T-helper 1 cell treated with Interleukin-12 subunit alpha and Interleukin-12 subunit beta and Interleukin-4 antibody, amounts not matched to agents 30 μg/mL and 1 μg/mL, for 36 hours (primary cell): ENCODE data around the gene EPS8.

ENCODE experiments used
- H3K27ac Mint-ChIP-seq: one replicate; pipeline ENCODE4 v1.8.0; 2021; ENCODE audit warnings: mild to moderate bottlenecking, mixed read lengths
- H3K27me3 Mint-ChIP-seq: one replicate; pipeline ENCODE4 v1.8.0; 2021; ENCODE audit warnings: low read depth, mixed read lengths
- H3K36me3 Mint-ChIP-seq: one replicate; pipeline ENCODE4 v1.8.0; 2021; ENCODE audit warnings: low read depth, mixed read lengths
- H3K4me1 Mint-ChIP-seq: one replicate; pipeline ENCODE4 v1.8.0; 2021; ENCODE audit warnings: low read depth, mixed read lengths
- H3K4me3 Mint-ChIP-seq: one replicate; pipeline ENCODE4 v1.8.0; 2021; ENCODE audit warnings: mild to moderate bottlenecking, moderate library complexity, mixed read lengths
- H3K9me3 Mint-ChIP-seq: one replicate; pipeline ENCODE4 v1.8.0; 2021; ENCODE audit warnings: mixed read lengths

EPS8 gene

DNA sequence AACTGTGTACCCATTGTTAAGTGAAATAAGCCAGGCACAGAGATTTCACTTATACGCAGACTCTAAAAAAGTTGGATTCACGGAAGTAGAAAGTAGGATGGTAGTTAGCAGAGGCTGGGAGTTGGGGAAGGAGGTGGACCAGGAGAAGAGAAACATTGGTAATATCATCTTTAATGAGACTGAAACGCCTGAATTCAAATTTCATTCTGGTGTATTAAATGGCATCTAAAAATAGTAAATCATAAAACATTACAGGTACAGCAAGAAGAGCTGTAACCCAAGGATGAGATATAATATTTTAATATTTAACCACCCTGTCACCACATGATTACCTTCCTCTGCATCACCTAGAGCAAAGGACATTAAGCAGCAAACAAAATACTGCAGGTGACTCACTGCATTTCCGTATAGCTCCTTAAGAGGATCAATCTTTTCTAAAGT lies 99.4 kb downstream of the EPS8 start:
- H3K27me3 Mint-ChIP-seq = peaks cover 22% of the 10 kb centered on the region
- no peak overlapping the region for H3K27ac Mint-ChIP-seq
- H3K4me3 Mint-ChIP-seq = no peak overlapping the region
- no peaks in the 10 kb centered on the region for H3K9me3 Mint-ChIP-seq
- H3K4me1 Mint-ChIP-seq = peaks cover 5% of the 10 kb centered on the region
- no peaks in the 10 kb centered on the region for H3K36me3 Mint-ChIP-seq

GRCh38 chr12:15688838-15689625 lies 100.2 kb downstream of the EPS8 start:
- Mint-ChIP-seq H3K4me3 (no peak overlapping the region), H3K4me1 (peaks cover 5% of the 10 kb centered on the region), H3K27me3 (peaks cover 29% of the 10 kb centered on the region), H3K27ac (no peak overlapping the region), H3K36me3 (no peaks in the 10 kb centered on the region), H3K9me3 (no peaks in the 10 kb centered on the region)

- Mint-ChIP-seq H3K4me3 (no peak overlapping the region), H3K4me1 (peaks cover 5% of the 10 kb centered on the region), H3K9me3 (no peaks in the 10 kb centered on the region), H3K36me3 (no peaks in the 10 kb centered on the region), H3K27me3 (peaks cover 34% of the 10 kb centered on the region), H3K27ac (no peak overlapping the region)
Measured at GRCh38 chr12:15688202-15688736, 100.9 kb downstream of the EPS8 start.

- Mint-ChIP-seq H3K4me3 (no peak overlapping the region), H3K9me3 (no peaks in the 10 kb centered on the region), H3K4me1 (peaks cover 5% of the 10 kb centered on the region), H3K27me3 (peaks cover 35% of the 10 kb centered on the region), H3K36me3 (no peaks in the 10 kb centered on the region), H3K27ac (no peak overlapping the region)
Measured at GRCh38 chr12:15687583-15687982, 101.6 kb downstream of the EPS8 start.

DNA sequence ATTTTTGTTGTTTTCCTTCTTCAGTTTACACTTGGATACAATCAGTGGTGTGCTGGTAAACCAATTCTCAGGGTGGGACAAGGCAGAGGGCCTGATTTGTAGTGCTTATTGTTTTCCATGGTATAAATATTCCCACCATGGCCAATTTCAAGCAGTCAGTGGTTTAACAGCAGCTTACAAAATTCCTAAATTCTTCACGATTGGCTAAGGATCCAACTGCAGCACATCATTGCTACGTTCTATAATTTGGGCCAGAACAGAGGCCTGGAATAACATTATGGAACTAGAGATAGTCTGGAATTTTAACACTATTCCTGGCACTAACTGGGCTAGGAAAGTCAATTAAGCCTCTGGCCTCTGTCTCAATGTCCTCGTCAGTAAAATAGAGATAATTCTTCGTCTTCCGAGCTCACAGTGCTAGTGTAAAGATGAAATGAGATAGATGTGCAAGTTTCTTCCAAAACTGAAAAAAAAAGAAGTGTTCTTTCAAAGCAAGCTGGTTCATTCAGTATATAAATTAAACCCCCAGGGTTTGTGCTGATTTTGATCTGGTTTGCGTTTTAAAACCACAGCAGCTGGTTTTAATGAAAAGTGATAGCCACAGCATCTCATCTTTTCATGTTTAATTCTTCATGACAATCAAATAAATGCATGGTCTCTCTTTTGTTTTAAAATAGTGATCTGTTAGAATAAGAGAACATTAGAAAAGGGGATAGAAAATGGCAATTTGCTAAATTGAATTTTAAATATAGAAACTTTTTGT lies 104.1 kb downstream of the EPS8 start:
- no peaks in the 10 kb centered on the region for H3K36me3 Mint-ChIP-seq
- no peaks in the 10 kb centered on the region for H3K9me3 Mint-ChIP-seq
- no peak overlapping the region for H3K4me3 Mint-ChIP-seq
- no peak overlapping the region for H3K27ac Mint-ChIP-seq
- peaks cover 23% of the 10 kb centered on the region for H3K27me3 Mint-ChIP-seq
- peaks cover 5% of the 10 kb centered on the region for H3K4me1 Mint-ChIP-seq

DNA sequence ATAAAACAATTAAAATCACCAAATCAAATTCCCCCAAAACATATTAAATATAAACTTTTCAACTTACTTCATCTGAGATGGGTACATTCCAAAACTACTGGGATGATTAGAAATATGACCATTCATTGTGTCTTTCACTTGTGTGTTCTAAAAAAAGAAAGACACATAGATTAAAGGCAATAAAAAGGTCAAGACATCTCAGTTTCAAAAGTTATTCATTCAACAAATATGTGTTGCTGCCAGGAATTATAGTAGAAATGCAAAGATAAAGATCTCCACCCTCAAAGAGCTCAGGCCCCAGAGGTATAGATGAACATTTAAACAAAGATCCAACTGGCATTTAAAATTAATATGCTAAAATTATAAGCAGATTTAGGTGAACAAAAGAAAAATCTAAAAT lies 106.4 kb downstream of the EPS8 start:
- no peaks in the 10 kb centered on the region for H3K36me3 Mint-ChIP-seq
- no peaks in the 10 kb centered on the region for H3K9me3 Mint-ChIP-seq
- peaks cover 23% of the 10 kb centered on the region for H3K27me3 Mint-ChIP-seq
- H3K4me3 Mint-ChIP-seq = no peak overlapping the region
- H3K4me1 Mint-ChIP-seq = peaks cover under 1% of the 10 kb centered on the region
- no peak overlapping the region for H3K27ac Mint-ChIP-seq

DNA sequence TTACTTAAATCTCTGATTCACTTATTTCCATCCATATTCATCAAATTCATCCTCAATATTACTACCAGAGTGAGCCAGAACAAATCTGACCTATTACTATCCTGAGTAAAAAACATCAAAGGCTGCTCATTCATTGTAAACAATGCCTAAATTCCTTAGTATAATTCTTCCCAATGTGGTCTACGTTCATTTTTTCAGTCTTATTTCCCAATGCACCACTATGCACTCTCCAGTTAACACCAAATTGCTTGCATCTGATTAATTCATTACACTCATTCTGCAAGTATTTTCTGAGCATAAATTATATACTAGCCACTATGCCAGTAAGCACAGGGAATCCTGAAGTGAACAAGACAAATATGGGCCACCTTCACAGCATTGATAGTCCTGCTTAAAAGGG lies 110.0 kb downstream of the EPS8 start:
- Mint-ChIP-seq H3K27me3 (peaks cover 7% of the 10 kb centered on the region), H3K4me1 (no peaks in the 10 kb centered on the region), H3K4me3 (no peak overlapping the region), H3K27ac (no peak overlapping the region), H3K36me3 (no peaks in the 10 kb centered on the region), H3K9me3 (no peaks in the 10 kb centered on the region)

- Mint-ChIP-seq H3K9me3 (no peaks in the 10 kb centered on the region), H3K4me1 (no peaks in the 10 kb centered on the region), H3K27ac (no peak overlapping the region), H3K27me3 (no peaks in the 10 kb centered on the region), H3K36me3 (no peaks in the 10 kb centered on the region), H3K4me3 (no peak overlapping the region)
Measured at GRCh38 chr12:15677726-15678201, 111.4 kb downstream of the EPS8 start.

GRCh38 chr12:15677228-15677627 lies 112.0 kb downstream of the EPS8 start:
- Mint-ChIP-seq H3K4me3 (no peak overlapping the region), H3K27ac (no peak overlapping the region), H3K4me1 (no peaks in the 10 kb centered on the region), H3K27me3 (no peaks in the 10 kb centered on the region), H3K36me3 (no peaks in the 10 kb centered on the region), H3K9me3 (no peaks in the 10 kb centered on the region)

DNA sequence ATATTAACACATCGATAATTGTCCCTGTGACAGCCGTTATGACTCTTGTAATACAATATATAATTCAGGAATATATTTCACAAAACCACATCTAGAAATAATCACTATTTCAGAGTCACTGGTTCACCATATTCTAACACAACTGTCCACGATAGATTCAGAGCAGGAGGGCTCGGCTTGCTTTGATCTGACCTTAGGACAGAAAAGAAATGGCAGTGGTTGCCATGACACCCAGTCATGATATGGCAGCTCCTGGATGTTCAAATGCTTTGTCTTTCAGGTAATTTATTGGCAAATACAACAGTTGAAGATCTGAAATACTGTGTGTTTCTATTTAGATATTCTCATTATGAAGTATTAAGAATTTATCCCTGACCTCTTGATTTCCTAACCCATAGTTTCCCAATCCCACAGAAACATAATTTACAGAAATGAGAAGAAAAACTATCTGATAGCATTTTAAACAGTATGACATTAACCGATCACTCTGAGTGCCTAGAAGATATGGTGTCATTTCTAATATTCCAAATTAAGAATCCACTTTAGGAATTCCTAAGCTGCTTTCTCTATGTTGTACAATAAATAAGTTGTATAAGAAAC lies 116.4 kb downstream of the EPS8 start:
- H3K36me3 Mint-ChIP-seq = no peaks in the 10 kb centered on the region
- no peaks in the 10 kb centered on the region for H3K4me1 Mint-ChIP-seq
- H3K4me3 Mint-ChIP-seq = no peak overlapping the region
- no peaks in the 10 kb centered on the region for H3K9me3 Mint-ChIP-seq
- H3K27me3 Mint-ChIP-seq = peaks cover 4% of the 10 kb centered on the region
- no peak overlapping the region for H3K27ac Mint-ChIP-seq

DNA sequence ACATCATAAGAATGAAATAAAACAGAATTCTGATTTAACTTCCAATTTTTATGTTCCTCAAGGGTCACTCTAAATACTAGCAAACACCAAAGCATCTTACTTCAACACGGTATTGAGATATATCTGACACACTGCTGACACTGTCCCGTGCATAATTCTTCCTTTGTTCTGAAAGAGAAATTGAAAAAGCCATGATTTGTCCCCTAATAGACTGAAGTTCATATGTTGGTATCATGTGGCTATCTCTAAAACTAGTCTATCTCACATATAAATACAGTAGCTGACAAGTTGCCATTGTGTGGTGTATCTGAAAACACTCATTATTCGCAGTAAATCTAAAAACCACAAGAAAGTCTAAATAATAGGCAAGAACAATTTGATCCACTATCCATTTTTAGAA lies 118.4 kb downstream of the EPS8 start:
- Mint-ChIP-seq H3K9me3 (no peaks in the 10 kb centered on the region), H3K27ac (no peak overlapping the region), H3K36me3 (no peaks in the 10 kb centered on the region), H3K4me3 (no peak overlapping the region), H3K4me1 (no peaks in the 10 kb centered on the region), H3K27me3 (peaks cover 4% of the 10 kb centered on the region)

DNA sequence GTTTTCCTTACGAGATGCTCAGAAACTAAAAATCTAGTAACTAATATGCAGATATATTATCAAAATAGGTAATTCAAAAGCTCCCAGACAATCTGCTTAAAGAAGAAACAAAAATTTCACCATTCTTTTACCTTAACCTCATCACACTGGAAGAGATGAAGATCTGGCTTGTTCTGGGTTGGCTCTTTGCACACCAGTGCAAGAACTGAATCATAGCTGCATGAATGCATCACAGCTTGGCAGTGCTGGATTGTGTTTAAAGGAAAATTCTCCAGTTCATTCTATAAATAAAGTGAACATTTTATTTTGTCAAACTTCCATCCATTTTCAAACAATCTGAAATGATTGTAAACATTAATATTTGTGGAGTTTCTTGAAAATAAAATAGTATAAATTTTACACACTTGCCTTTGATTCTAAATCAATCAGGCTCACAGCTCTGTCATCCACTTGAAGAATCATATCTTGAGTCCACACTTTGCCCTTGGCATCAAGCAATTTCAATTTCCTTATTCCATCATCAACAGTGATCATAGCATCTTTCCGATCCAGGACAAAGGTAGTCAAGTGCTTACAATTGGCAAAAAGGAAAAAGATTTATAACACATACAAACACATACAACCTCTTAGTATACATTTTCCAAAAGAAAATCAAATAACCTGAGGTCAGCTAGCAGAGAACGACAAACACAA lies 119.8 kb downstream of the EPS8 start:
- peaks cover 4% of the 10 kb centered on the region for H3K27me3 Mint-ChIP-seq
- H3K36me3 Mint-ChIP-seq = no peaks in the 10 kb centered on the region
- no peaks in the 10 kb centered on the region for H3K9me3 Mint-ChIP-seq
- no peak overlapping the region for H3K27ac Mint-ChIP-seq
- H3K4me1 Mint-ChIP-seq = no peaks in the 10 kb centered on the region
- no peak overlapping the region for H3K4me3 Mint-ChIP-seq

DNA sequence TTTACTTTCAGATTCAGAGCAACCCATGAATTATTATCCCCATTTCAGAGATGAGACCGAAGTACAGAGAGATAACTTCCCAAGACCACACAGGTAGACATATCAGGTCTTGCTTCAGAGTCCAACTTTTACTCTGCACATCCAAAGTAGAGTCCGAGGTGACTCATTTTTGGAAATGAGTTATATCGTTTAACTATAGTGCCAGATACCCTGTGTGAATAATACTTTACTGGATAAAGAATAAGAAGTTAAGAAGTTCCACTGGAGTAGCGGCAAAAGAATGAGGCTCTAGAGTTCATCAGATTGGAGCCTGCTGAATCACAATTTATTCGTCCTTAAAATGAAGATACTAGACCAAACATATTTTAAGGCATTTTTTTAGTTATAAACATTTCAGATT lies 124.7 kb downstream of the EPS8 start:
- Mint-ChIP-seq H3K4me3 (no peak overlapping the region), H3K27ac (no peak overlapping the region), H3K36me3 (no peaks in the 10 kb centered on the region), H3K9me3 (no peaks in the 10 kb centered on the region), H3K27me3 (peaks cover 4% of the 10 kb centered on the region), H3K4me1 (no peaks in the 10 kb centered on the region)

DNA sequence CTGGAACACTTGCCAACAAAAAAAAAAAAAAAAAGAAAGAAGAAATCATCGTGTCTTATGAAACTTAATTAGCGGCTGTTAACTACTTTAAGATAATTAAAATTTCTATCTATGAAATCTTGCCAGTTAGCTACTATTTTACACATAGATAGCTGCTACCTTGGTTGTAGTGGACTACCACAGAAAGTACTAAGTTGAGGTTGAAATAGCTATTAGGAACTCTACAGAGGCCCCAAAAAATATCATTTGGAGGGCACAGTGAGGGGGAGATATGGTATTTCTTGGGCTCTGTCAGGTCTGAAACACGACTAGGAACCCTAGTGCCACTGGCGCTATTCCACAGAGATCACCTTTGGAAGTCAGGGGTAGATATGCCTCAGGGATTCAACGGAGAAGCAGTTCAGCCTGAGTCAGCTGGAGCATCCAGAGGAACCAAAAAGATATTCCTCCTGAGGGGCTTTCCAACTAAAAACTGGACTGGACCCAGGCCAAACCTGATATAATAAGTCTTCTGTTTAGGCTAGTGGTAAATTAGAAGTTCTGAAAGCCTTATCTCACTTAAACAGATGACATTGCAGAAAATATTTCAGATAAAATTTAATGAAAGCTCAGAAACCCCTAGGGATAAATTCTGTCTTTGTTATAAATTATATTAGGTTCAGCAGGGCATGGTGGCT lies 126.1 kb downstream of the EPS8 start:
- H3K4me3 Mint-ChIP-seq = no peak overlapping the region
- H3K9me3 Mint-ChIP-seq = no peaks in the 10 kb centered on the region
- peaks cover 3% of the 10 kb centered on the region for H3K27me3 Mint-ChIP-seq
- no peaks in the 10 kb centered on the region for H3K4me1 Mint-ChIP-seq
- no peak overlapping the region for H3K27ac Mint-ChIP-seq
- H3K36me3 Mint-ChIP-seq = no peaks in the 10 kb centered on the region
